ENCODE measurements around the gene APMAP. TPM values are rescaled to one million over a fixed set of nuclear protein-coding genes. Genes with fewer than 3 reads are reported as not detected.

Gene APMAP
- total and polyA plus RNA-seq, 10 of the 15 experiments (the other 5 are each of a cell fraction or from before 2014, with no cell fraction given): 12.1 to 60.2 (median 32.7) TPM

DNA sequence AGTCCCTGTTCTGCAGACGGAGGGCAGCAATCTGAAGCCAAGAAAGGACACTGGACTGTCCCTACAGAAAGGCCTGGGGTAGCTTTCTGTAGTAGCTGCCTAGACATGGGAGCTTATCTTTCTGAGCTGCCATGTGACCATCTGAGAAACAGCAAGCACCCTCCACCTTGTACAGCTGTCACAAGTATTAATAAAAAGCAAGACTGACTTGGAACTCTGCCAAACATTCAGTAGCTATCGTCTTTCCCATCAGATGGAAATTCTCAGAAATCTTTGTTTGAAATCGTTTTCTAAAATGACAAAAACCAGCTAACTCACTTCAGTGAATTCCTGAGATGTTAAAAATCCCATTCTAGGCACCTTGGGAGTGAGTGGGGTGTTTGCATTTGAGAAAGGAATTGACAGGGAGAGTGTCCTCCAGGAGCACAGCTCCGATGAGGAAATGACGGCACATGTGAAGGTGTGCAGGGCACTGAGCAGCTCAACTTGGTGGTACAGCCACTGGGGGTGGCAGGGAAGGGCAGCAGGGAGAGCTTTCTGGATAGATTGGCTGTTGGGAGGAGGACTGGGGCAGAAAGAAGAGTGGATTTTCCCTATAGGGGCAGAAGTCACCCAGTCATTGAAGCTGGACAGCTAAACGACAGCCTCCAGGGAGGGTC, 40.8 kb upstream of the APMAP start:
- 80% methylated on average over 6 of the region's 6 CpGs for WGBS (ENCODE audit: insufficient coverage, insufficient replicate concordance, low lambda C conversion rate, missing lambda C conversion rate)
- no TSS peak for BruUV-seq (replicated peaks)
- no peaks in the 10 kb centered on the region for H4K20me1 ChIP-seq (ENCODE audit: control insufficient read depth, insufficient read depth)
- H2AFZ ChIP-seq (ENCODE audit: control insufficient read depth, low read depth, low read length): no peak overlapping the region
- DNase-seq (ENCODE audit: low read depth, low spot score) (no peak), ATAC-seq (no peak), FAIRE-seq (no peak)
- no peak overlapping the region for H3K9ac ChIP-seq (ENCODE audit: control insufficient read depth, insufficient read depth, low read length)
- no peaks in the 10 kb centered on the region for H3K27me3 ChIP-seq (replicated peaks in 1 of 2; ENCODE audit: control insufficient read depth in 2 of 2, insufficient read depth in 2 of 2, low read length in 1 of 2)
- TF ChIP-seq HDAC6 (IDR thresholded peaks at IDR 0.05; ENCODE audit: unreplicated experiment): no peak
- TF ChIP-seq LARP7 (IDR thresholded peaks at IDR 0.05): no peak
- no peak for TF ChIP-seq ZNF622 (IDR thresholded peaks at IDR 0.05)
- TF ChIP-seq MXI1 (IDR thresholded peaks at IDR 0.05; ENCODE audit: low read depth, low read length): no peak
- TF ChIP-seq, protein P1, sequence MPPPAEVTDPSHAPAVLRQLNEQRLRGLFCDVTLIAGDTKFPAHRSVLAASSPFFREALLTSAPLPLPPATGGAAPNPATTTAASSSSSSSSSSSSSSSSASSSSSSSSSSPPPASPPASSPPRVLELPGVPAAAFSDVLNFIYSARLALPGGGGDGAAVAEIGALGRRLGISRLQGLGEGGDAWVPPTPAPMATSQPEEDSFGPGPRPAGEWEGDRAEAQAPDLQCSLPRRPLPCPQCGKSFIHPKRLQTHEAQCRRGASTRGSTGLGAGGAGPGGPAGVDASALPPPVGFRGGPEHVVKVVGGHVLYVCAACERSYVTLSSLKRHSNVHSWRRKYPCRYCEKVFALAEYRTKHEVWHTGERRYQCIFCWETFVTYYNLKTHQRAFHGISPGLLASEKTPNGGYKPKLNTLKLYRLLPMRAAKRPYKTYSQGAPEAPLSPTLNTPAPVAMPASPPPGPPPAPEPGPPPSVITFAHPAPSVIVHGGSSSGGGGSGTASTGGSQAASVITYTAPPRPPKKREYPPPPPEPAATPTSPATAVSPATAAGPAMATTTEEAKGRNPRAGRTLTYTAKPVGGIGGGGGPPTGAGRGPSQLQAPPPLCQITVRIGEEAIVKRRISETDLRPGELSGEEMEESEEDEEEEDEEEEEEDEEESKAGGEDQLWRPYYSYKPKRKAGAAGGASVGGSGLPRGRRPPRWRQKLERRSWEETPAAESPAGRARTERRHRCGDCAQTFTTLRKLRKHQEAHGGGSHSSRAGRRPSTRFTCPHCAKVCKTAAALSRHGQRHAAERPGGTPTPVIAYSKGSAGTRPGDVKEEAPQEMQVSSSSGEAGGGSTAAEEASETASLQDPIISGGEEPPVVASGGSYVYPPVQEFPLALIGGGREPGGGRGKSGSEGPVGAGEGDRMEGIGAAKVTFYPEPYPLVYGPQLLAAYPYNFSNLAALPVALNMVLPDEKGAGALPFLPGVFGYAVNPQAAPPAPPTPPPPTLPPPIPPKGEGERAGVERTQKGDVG (CRISPR knock-in tag; IDR thresholded peaks at IDR 0.05): no peak
- TF ChIP-seq SREBF2 (IDR thresholded peaks at IDR 0.05; ENCODE audit: low read length): no peak
- TF ChIP-seq REST (IDR thresholded peaks at IDR 0.05; ENCODE audit: low read depth, low read length): no peak
- TF ChIP-seq, protein P2, sequence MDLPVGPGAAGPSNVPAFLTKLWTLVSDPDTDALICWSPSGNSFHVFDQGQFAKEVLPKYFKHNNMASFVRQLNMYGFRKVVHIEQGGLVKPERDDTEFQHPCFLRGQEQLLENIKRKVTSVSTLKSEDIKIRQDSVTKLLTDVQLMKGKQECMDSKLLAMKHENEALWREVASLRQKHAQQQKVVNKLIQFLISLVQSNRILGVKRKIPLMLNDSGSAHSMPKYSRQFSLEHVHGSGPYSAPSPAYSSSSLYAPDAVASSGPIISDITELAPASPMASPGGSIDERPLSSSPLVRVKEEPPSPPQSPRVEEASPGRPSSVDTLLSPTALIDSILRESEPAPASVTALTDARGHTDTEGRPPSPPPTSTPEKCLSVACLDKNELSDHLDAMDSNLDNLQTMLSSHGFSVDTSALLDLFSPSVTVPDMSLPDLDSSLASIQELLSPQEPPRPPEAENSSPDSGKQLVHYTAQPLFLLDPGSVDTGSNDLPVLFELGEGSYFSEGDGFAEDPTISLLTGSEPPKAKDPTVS (IDR thresholded peaks at IDR 0.05; ENCODE audit: low read depth, low read length): no peak
- no peak overlapping the region for H3K4me2 ChIP-seq (ENCODE audit: control insufficient read depth, insufficient read depth)
- peaks cover 2% of the 10 kb centered on the region for H3K79me2 ChIP-seq (ENCODE audit: control insufficient read depth, insufficient read depth, low read length)
- ChIA-PET POLR2A (interaction anchor here (1.1 to 1.7 kb wide), 2 partner anchors 12 to 25 kb away, joined by 4 to 5 read pairs; no protein-coding TSS in a partner anchor), SMC1A (ENCODE audit: uncharacterized antibody, unreplicated experiment) (interaction anchor here (0.8 to 1.6 kb wide), 4 partner anchors 20 to 57 kb away, joined by 3 to 7 read pairs (median 4); no protein-coding TSS in a partner anchor), RAD21 (ENCODE audit: unreplicated experiment) (no interaction called here), CTCF (interaction anchor here (0.7 to 2.1 kb wide), 4 partner anchors 32 to 366 kb away, joined by 3 to 6 read pairs (median 4); no protein-coding TSS in a partner anchor)
- H3K4me1 ChIP-seq (ENCODE audit: control insufficient read depth, insufficient read depth, low read length): peaks cover 26% of the 10 kb centered on the region
- in situ Hi-C loops (cut with MboI) (no loop called here), intact Hi-C loops (cut with micrococcal nuclease; ENCODE audit: unreplicated experiment) (no loop called here)
- no peaks in the 10 kb centered on the region for H3K9me3 ChIP-seq (replicated peaks; ENCODE audit: control insufficient read depth, insufficient read depth, low read length)
- H3K27ac ChIP-seq (ENCODE audit: control insufficient read depth, insufficient read depth): no peak overlapping the region
- no peak overlapping the region for H3K4me3 ChIP-seq
- H3K36me3 ChIP-seq (ENCODE audit: control insufficient read depth in 2 of 2, insufficient read depth in 2 of 2, low read length in 1 of 2): peaks cover 0 to 6% of the 10 kb centered on the region in 2 experiments; a peak in 2 of 4 replicates
